NCI-H128 (cell line): Measurements from ENCODE around the gene GNAQ.
"Not testable (repeated sequence)": the region's sequence is repeated elsewhere in the genome, so short reads cannot be mapped to it uniquely, and the experiment has no call there.

Source experiments
- DNase-seq: peaks from one replicate; lab custom pipeline; 2025; ENCODE audit not compliant: unreplicated experiment; lab: John Stamatoyannopoulos, UW

The GNAQ gene

DNA sequence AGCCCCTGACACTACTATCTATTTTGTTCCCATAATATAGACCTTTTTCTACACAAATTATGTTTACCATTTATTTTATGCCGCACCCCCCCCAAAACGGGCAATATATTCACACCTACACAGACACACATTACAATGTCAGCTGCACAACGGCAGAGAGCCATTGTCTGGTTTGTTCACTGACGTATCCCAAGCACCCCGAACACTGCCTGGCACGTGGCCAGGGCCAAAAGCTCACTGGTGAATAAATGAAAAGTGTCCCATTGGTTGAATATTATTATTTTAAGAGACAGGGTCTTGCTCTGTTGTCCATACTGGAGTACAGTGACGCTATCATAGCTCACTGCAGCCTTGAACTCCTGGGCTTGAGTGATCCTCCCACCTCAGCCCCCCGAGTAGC is 150.5 kb downstream of the GNAQ start:
- DNase-seq: no peak

- no peak for DNase-seq
Measured at GRCh38 chr9:77879437-77879943, 152.1 kb downstream of the GNAQ start.

DNA sequence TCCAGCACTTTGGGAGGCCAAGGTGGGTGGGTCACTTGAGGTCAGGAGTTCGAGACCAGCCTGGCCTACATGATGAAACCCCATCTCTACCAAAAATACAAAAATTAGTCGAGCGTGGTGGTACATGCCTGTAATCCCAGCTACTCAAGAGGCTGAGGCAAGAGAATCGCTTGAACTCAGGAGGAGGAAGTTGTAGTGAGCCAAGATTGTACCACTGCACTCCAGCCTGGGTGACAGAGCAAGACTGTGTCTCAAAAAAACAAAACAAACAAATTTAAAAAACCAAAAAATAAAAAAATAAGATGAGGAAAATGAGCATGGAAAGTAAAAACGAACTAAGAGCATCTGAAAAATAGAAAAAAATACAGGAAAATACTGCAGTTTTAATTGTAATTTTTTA is 152.8 kb downstream of the GNAQ start:
- not testable (repeated sequence) for DNase-seq

DNA sequence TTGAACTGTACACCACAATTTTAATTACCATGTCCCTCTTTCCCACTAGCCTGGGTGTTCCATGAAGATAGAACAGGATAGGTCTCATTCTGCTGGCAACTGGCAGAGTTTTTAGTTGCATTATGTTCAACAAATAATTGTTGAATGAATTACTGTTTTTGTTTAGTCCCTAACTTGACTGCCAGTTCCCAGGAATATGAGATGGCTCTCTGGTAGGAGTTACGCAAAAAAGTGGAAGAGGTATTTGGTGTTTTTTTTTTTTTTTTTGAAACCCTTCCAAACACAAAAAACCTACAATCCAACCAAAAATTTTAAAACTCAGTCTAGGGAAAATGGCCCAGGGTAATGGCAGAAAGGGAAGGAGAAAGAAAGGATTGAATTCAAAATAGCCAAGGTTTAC is 153.6 kb downstream of the GNAQ start:
- no peak for DNase-seq

DNA sequence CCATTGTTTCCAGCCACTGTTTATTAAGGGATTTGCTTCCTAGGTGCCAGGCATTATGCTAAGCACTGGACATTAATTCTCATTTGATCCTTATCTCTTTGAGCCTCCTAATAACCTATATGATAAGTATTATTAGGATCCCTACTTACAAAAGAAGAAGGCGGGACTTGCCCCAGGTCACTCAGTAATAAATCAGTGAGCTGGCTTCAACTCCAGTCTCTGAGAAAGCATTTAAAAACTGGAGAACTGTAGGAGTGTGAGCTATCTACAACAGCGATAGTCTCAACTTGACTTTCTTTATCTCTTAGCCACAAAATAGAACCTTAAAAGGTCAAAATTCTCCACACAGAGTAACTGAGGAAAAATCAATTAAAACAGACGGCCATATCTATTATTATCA is 155.0 kb downstream of the GNAQ start:
- no peak for DNase-seq

DNA sequence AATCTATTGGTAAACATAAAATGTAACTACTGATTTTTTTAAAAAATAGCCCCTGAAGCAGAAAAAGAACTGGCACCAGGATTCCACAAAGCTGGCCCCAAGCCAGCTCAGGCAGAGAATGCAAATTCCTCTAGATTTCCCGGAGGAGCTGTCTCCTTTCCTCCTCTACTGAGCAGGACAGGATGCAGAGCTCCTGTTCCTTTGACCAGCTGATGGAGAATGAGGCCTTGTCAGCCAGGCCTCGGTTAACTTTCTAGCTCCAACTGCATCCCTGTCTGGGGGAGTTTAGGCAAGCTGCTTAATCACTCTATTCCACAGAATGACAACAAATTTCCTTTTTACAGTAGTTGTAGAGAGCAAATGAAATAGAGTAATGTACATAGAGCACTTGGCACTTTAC is 155.5 kb downstream of the GNAQ start:
- no peak for DNase-seq

- no peak for DNase-seq
Measured at GRCh38 chr9:77872863-77873262, 158.7 kb downstream of the GNAQ start.

DNA sequence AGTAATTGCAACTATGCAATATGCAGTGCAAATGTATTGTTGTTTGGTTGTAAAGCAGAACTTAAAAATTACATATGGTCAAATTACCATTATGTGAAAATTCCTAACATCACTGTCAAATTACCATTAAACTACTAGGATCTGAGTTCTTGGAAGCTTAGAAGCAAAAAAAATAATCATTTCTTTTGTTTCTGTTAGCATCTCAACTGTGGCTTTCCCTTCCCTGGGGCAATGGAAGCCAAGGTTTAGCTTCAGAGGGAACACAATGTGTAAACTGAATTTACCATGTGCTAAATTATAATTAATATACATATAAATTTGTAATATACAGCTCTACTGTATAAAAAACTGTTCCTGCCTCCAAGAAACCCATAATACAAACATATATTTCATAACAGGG is 159.4 kb downstream of the GNAQ start:
- no peak for DNase-seq

- DNase-seq: no peak
Measured at GRCh38 chr9:77871483-77871882, 160.1 kb downstream of the GNAQ start.

GRCh38 chr9:77866878-77867277 is 164.7 kb downstream of the GNAQ start:
- no peak for DNase-seq

DNA sequence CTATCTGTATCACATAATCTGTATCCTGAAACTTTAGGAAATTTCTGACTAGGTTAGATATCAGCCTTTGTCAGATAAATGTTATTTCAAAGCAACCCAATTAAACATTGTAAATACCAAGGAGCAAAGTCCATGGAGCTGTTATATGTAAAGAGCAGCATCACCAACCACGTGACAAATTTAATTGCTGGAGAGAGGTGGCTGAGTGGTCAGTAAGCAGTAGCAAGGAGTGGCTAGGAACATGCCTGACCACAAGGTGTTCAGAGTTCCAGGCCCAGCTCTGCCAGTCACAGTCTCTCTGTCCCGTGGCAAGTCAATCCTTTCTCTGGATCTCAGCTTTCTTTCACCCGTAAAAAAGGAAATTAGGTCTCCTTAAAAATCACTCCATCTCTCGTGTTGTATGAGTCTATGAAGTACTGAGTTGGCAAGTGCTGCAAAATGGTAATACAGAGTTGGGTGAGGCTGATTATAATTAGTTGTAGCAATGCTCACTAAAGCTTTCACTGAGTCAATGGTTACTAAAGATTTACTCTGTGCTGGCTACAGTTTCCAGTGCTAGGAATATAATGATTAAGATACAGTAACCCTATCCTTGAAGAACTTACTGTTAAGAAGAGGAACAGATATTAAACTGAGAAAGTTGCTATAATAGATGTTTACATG is 166.1 kb downstream of the GNAQ start:
- DNase-seq: no peak

- no peak for DNase-seq
Measured at GRCh38 chr9:77864211-77864889, 167.3 kb downstream of the GNAQ start.

DNA sequence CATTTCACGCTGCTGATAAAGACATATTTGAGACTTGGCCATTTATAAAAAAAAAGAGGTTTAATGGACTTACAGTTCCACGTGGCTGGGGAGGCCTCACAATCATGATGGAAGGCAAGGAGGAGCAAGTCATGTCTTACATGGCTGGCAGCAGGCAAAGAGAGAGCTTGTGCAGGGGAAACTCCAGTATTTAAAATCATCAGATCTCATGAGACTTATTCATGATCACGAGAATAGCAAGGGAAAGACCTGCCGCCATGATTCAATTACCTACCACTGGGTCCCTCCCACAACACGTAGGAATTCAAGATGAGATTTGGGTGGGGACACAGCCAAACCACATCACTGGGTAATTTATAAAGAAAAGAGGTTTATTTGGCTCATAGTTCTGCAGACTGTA is 168.0 kb downstream of the GNAQ start:
- not testable (repeated sequence) for DNase-seq

GRCh38 chr9:77860953-77861352 is 170.7 kb downstream of the GNAQ start:
- DNase-seq: not testable (repeated sequence)

DNA sequence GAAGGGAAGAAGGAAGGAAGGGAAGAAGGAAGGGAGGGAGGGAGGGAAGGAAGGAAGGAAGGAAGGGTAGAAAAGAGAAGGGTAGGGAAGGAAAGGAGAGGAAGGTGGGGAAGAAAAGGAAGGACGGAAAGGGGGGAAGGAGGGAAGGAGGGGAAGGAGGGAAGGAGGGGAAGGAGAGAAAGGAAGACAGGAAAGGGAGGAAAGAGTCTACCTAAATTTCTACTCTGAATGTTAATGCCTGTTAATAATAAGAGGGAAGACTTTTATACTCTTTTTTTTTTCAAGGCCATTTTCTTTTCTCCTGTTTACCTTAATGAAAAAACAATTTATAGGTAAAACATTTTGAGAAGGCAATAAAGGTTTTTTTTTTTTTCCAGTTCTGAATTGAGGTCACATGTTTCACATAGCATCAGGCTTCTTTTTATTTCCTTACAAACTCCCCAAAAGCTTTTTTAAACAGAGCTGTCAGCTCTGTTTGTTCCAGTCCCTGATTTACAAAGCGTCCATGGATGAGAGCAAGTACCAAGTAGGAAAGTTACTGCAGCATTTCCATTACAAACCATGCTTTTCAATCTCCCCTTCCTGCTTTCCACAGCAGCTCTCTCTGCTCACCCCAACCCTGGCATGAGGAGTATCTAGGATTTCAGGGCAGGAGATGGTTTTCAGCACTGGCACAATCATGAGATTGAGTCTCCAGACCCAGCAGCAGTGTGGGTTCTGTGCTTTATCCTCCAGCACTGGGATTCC is 173.9 kb downstream of the GNAQ start:
- no peak for DNase-seq

GRCh38 chr9:77856615-77857014 is 175.0 kb downstream of the GNAQ start:
- no peak for DNase-seq

GRCh38 chr9:77854916-77855311 is 176.7 kb downstream of the GNAQ start:
- no peak for DNase-seq

- no peak for DNase-seq
Measured at GRCh38 chr9:77854258-77854915, 177.2 kb downstream of the GNAQ start.

DNA sequence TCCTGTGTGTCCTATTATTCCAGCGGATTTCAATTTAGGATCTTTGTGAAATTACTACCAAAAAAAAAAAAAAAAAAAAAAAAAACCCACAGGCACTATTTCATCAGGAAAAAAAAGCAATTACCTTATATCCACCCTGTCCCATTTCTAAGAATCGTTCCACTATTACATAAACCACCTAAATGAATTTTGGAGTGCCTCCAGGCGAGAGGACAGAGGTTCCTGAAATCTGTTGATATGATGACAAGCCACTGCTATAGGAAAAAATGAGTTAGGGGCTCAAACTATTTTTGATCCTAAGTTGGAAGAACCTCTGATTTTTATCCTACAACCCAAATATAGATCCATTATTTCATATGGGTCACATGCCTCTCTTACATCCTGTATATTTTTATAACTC is 177.9 kb downstream of the GNAQ start:
- DNase-seq: no peak

DNA sequence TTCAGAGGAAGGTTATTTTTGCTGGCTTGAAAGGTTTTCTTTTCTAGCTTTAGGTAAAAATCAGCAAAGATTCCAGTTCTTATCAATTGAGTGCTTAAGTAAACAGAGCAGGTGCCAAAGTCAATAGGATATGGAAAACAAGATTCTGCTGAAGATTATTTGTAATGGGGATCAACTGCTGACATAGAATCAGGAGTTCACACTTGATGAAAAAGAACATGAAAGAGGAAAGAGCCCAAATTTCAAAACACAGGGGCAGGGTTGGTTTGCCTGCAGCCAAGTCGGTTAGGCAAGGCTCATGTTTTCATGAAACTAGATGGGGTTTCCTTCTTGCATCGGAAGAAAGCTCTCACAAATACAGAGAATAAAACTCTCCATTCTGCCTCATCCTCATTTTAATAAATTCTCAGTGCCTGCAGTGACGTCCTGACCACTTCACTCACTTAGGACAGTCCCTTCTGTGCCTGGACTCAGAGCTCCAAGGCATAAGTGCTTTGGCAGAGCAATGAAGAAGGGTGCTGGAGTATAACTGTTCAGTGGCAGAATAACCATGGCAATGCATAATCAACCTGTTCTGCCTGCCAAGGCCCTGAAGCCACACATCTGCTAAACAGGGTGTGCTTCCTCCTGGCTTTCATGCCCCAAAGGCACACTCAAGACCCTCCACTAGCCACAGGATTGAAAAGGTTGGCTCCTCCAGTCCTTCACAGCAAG is 179.6 kb downstream of the GNAQ start:
- no peak for DNase-seq

DNA sequence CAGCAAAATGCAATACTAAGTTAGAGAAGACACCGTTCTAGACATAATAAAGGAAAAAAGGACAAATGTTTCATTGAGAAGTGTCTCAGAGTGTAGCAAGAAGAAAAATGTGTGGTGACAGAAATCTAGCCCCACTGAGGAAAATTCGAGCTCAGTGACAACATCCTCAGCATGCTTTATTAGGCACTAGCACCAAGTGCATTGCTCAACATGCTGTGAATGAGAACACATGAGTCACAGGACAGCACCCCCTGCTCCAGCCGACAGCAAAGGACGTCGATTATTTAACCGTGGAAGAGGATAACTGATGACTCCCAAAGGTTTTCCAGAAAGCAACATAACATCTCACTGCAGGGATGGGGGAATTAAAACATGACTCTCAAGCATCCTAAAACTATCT is 182.7 kb downstream of the GNAQ start:
- DNase-seq: no peak
